HG02970 (cell line): ENCODE measurements around the gene CA5A.
"Not testable (repeated sequence)": the region's sequence is repeated elsewhere in the genome, so short reads cannot be mapped to it uniquely, and the experiment has no call there.

Source experiments
- ATAC-seq: cut with Tn5 transposase; IDR thresholded peaks from one replicate; pipeline ENCODE4 v1.9.1; 2021; ENCODE audit warnings: mild to moderate bottlenecking, moderate library complexity, moderate number of reproducible peaks; ENCODE audit not compliant: unreplicated experiment, low FRiP score

Gene CA5A

GRCh38 chr16:87926246-87927194 lies 9.8 kb downstream of the CA5A start:
- ATAC-seq, result no peak

- no peak for ATAC-seq
Observed at GRCh38 chr16:87924811-87925670, 11.3 kb downstream of the CA5A start.

GRCh38 chr16:87924041-87924810 lies 12.1 kb downstream of the CA5A start:
- no peak for ATAC-seq

GRCh38 chr16:87922250-87922871 lies 14.0 kb downstream of the CA5A start:
- no peak for ATAC-seq

GRCh38 chr16:87921236-87921773 lies 15.0 kb downstream of the CA5A start:
- no peak for ATAC-seq

- ATAC-seq, result no peak
Observed at GRCh38 chr16:87919681-87919994, 16.7 kb downstream of the CA5A start.

- ATAC-seq, result no peak
Observed at GRCh38 chr16:87918866-87919680, 17.3 kb downstream of the CA5A start.

GRCh38 chr16:87918338-87918737 lies 18.0 kb downstream of the CA5A start:
- ATAC-seq, result no peak

- no peak for ATAC-seq
Observed at GRCh38 chr16:87917503-87917902, 18.8 kb downstream of the CA5A start.

- ATAC-seq, result no peak
Observed at GRCh38 chr16:87914812-87915211, 21.5 kb downstream of the CA5A start.

GRCh38 chr16:87914021-87914725 lies 22.2 kb downstream of the CA5A start:
- ATAC-seq, result not testable (repeated sequence)

- not testable (repeated sequence) for ATAC-seq
Observed at GRCh38 chr16:87912691-87913090, 23.6 kb downstream of the CA5A start.

GRCh38 chr16:87911106-87911763 lies 25.1 kb downstream of the CA5A start:
- ATAC-seq, result not testable (repeated sequence)

- ATAC-seq, result peak; percentile 60
Observed at GRCh38 chr16:87909203-87909935, 27.0 kb downstream of the CA5A start.

- not testable (repeated sequence) for ATAC-seq
Observed at GRCh38 chr16:87908101-87908500, 28.2 kb downstream of the CA5A start.

GRCh38 chr16:87905521-87905920 lies 30.8 kb downstream of the CA5A start:
- ATAC-seq, result not testable (repeated sequence)

GRCh38 chr16:87904963-87905362 lies 31.4 kb downstream of the CA5A start:
- not testable (repeated sequence) for ATAC-seq
